GM18861 (cell line): ENCODE data around the gene CETP.
"Not testable (repeated sequence)": the region's sequence is repeated elsewhere in the genome, so short reads cannot be mapped to it uniquely, and the experiment has no call there.

Experiments
- ATAC-seq: cut with Tn5 transposase; IDR thresholded peaks from one replicate; pipeline ENCODE4 v1.9.1; 2021; ENCODE audit not compliant: unreplicated experiment

The CETP gene

DNA sequence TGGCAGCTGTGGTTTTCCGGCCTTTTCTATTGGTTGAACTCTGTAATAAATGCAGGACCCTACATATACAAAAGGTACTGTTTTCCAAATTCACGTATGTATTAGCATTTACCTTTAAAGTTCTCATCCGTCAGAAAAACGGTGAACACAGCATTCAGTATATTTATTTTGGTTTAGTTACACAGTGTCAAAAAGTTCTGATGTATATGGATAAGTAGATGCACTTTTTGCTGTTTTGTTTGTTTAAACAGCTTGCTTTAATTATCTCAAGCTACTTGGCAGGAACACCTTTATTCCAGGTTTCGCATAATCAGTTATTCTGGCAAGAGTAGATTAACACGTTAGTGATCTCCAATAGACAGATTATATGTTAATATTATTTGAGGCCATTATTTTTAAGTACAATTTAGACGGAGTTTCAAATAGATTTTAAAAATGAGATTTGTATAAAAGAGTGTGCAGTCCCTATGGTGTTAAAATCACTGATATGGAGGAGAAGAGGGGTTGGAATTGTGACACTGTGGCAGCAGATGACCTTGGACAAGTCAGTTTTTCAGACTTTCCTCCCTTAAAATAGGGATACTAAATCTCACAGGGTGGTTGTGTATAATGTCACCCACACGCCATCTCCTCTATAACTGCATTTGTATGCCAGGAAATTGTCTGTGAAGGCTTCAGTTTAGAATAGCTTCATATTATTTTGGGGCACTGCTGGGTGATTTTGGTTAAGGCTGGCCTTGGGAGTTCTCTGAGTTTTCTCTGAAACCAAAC, 27.7 kb upstream of the CETP start:
- ATAC-seq: no peak

DNA sequence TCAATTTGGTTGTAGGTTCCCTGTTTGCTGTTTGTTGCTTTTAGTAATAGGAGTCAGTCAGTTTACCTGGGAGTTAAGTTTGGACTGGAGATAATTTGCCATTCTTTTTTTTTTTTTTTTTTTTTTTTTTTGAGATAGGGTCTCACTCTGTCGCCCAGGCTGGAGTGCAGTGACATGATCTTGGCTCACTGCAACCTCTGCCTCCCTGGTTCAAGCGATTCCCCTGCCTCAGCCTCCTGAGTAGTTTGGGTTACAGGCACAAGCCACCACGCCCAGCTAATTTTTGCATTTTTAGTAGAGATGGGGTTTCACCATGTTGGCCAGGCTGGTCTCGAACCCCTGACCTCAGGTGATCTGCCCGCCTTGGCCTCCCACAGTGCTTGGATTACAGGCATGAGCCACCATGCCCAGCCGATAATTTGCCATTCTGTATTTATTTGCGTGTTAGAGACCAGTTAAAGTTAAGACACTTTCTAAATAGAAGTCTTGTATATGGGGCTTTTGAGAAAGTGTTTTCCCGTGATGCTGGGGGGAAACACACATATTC, 27.1 kb upstream of the CETP start:
- not testable (repeated sequence) for ATAC-seq

DNA sequence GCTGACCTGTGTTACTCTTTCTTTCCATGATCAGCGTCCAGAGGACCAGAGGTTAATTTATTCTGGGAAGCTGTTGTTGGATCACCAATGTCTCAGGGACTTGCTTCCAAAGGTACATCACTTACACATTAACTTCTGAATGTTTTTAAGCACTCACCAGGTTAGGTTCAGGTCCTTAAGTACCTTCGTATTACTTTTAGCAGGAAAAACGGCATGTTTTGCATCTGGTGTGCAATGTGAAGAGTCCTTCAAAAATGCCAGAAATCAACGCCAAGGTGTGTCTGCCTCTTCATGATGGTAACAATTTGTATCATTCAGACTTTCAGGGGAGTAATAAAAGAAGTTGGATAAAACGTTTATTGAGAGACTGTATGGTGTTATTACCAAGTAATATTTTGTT, 26.5 kb upstream of the CETP start:
- ATAC-seq: no peak

DNA sequence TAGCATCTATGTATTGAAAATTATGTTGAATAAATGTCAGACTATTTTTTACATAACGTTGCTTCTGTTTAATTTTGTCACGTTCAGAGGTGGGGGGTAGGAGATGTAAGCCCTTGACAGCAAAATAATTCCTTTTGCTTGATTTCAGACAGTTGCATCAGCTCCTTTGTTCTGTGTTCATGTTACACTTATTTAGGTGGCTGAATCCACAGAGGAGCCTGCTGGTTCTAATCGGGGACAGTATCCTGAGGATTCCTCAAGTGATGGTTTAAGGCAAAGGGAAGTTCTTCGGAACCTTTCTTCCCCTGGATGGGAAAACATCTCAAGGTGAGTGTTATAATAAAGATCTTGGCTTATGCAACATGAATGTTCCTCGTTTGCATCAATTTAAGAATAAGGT, 25.3 kb upstream of the CETP start:
- ATAC-seq: no peak

DNA sequence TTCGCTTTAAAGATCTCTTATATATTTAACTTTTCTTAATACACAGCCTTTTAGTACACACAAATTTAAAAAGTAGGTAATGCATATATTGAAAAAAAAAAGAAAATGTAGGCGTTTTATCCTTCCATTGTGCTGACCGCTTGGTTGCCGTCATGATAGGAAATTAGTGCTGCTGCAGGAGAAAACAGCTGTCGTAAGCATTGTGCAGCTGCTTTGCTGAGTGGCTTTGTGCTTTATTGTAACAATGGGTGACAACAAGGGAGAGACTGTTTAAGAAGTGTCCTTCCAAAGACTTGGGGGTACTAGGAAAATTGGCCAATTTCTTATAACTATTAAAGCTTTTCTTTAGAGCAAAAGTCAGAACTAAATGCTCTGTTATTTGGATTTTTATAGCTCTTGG, 24.8 kb upstream of the CETP start:
- ATAC-seq: no peak

DNA sequence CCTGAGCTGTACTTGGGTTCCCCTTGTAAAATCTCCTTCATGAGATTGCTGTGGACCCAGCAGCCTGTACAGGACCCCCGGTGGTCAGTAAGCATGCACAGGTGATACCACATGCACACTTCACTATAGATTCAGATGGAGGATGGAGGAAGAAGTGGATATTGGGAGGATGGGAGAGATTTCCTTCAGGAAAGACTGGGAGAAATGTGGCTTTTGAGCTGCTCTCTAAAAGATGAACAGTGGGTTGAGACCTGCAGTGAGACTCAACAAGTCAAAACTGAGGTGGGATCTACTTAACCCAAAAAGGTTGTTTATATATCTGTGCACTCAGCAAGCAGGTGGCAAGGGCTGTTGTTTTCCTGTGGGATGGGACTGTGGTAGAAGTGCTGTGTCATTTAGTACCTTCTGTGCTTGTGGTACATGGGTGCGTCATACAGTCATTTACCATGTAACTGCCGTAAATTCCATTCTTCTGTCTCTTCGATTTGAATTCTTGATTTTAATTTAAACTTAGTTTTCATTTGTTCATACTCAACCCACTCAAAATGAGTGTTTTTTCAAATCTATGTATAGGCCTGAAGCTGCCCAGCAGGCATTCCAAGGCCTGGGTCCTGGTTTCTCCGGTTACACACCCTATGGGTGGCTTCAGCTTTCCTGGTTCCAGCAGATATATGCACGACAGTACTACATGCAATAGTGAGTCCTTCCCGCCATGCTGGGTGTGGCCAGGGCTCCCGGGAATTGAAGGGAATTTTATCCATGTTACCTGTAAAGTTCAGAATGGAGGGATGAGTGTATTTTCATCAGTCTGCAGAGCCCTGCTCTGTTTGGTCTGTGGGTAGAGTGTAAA, 22.9 kb upstream of the CETP start:
- ATAC-seq: no peak

DNA sequence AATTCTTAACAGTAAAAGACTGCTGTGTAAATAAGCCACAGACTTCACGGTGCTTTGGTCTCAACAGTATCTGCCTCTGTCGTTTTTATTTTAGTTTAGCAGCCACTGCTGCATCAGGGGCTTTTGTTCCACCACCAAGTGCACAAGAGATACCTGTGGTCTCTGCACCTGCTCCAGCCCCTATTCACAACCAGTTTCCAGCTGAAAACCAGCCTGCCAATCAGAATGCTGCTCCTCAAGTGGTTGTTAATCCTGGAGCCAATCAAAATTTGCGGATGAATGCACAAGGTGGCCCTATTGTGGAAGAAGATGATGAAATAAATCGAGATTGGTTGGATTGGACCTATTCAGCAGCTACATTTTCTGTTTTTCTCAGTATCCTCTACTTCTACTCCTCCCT, 21.9 kb upstream of the CETP start:
- no peak for ATAC-seq

DNA sequence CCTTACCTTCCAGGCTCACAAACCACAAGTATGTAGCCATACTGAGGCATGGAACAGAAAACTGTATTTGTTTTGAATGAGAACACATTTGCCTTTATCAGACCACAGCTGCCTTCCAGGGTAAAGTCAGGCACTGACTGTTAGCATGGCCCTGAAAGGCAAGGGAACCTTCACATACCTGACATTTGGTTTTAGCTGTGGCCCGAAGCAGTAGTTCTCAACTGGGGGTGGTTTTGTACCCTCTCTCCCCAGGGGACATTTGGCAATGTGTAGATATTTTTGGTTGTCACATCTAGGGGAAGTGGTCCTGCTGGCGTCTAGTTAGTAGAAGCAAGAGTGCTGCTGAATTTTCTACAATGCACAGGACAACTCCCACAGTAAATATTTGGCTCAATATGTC, 20.7 kb upstream of the CETP start:
- ATAC-seq: no peak

DNA sequence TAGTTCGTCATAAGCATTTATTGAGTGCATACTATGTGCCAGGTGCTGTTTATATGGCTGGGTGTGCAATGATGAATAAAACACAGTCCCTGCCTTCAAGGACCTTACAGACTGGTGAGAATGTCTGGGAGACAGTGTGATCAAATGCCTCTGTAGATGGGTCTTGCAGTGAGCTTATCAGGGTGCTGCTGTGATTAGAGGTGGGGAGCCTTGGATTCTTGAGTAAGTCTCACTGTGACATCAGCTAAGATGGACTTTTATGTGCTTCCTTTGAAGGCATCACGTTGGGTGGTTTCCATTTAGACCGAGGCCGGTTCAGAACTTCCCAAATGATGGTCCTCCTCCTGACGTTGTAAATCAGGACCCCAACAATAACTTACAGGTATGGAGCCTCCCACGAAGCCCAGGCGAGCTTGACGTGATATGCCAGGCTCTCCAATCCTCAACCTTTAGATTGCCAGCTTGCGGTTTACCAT, 19.9 kb upstream of the CETP start:
- ATAC-seq: no peak

DNA sequence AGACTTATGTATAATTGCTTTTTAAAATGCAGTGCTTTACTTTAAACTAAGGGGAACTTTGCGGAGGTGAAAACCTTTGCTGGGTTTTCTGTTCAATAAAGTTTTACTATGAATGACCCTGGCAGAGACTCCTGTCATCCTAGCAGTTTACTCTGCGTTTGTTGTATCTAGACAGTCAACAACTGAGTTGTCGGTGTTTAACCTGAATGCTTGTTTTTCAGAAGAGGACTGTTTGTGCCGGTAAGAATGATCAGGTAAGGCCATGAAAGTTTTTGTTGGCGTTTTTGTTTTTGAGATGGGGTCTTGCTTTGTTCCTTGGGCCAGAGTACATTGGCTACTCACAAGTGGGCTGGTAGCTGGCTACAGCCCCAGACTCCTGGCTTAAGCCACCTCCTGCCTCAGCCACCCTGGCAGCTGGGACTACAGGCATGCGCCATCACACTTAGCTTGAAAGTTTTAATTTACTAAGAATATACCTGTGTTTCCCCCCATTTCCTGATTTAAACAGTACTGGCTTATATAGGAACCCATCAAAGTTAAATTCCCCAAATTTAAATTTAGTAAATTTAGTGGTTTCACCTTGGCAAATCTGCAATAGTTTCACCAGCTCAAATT, 17.9 kb upstream of the CETP start:
- no peak for ATAC-seq

DNA sequence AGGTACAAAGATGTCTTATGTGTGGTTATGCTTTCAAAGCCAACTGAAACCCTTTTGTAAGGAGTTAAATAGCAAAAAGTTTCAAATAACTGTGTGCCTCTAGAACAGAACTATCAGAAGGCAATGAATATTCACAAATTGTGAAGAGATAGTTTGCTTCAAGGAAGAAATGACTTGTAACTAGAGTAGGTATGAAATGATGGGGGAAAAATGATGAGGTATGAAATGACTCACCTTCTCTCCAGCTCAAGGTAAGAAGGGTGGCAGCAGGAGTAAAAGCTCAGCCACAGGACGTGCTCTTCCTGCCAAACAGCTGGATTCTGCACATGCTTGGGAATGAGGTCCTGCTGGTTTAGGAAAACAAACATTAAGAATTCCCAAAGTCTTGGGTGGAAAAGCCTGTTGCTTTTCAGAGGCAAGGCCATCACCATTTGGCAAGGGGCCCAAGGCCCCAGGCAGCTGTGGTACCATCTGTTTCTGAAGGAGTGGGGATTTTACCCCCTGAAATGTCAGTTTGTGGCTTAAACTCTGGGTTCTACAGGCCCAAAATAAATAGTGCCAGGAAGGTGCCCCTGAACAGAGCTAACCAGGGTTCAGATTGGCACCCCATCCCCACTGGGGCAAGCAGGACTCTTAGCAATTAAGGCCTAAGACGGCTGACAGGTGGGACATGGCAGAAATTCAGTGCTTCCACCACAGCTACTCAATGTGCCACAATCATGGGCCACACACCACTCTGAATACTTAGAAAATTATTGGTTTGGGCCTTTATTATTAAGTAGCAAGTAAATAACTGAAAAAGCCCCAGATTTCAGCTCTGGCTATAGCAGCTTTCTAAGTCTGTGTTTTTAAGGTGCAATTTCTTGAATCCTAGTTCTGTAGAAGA, 16.6 kb upstream of the CETP start:
- peak; percentile 41 for ATAC-seq

DNA sequence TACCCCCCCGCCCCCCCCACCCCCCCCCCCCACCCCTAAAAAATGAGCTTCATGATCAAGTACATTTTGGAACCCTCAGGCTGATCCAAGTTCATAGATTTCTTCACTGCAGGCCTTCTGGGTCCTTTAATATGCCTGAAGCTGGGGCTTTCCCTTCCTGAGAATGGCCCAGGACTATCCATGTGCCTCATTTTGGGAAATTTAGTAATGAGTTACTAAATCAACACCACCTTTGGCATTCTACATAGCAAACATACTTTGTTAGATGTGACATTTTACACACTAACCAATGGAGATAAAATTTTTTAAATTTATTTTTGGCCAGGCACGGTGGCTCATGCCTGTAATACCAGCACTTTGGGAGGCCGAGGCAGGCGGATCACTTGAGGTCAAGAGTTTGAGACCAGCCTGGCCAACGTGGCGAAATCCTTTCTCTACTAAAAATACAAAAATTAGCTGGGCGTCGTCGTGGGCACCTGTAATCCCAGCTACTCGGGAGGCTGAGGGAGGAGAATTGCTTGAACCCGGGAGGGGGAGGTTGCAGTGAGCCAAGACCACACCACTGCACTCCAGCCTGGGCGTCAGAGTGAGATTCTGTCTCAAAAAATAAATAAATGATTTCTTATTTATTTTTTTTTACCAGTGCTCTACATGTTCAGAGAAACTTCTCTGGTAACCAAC, 15.8 kb upstream of the CETP start:
- ATAC-seq: no peak

DNA sequence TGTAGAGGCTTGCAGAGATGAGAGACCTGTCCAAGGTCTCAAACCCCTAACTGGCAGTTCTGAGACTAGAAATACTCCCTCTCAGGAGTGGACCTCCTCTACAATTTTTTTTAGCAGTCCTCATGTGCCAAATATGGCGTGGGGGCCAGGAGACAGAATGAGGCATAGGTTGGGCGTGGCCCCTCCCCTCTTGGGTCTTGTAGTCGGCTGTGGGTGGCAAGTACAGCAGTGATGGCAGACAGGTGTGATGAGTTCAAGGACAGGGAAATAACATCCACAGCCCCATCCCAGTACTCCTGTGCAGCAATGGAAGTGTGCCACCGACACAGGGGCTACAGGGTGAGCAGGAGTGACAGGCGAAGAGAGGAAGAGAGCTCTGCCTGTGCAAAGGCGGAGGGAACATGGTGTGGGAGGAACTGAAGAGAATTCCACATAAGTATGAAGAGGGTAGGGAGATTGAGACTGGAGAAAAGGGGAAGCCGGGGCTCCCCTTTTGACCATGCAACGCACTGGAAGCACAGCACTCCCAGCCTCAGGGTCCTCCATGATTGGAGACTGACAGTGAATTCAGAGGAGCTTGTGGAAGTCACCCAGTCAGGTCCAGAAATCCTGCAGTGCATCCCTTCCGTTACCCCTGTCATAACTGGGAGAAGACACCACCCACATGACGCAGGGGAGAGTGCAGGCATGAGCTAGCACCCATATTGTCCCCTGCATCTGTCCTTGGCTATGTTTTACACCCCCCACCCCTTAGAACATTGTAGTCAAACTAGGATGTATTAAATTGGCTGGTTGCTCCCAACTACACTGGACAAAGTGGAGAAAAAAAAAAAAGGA, 14.8 kb upstream of the CETP start:
- no peak for ATAC-seq

DNA sequence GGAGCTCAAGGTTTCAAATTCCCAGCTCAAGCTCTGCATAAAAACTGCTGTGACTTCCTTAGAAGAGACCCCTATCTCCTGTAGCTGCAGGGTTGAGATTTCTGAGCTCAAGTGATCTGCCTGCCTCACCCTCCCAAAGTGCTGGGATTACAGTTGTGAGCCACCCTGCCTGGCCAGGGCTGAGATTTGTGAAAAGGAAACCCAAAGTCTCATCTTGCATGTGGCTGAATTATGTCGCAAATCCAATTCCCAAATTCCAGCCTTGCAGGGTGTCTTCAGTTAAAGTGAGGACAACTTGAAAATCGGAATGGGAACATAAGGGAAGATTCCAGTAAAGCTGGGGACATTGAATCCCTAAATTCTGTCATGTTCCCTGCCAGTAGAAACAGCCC, 14.2 kb upstream of the CETP start:
- ATAC-seq: no peak

DNA sequence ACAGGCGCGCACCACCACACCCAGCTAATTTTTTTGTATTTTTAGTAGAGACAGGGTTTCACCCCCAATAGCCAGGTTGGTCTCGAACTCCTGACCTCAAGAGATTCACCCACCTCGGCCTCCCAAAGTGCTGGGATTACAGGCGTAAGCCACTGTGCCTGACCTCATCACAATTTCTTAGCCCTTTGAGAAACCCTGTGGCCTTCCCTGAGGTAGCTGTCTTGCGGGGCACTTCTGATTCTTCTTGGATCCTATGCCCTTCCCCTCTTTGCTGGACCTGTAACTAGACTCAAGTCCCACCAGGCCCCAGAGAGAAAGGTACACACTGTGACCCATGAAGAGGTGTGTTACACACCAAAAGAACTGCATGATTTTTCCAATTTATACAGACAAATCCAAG, 13.5 kb upstream of the CETP start:
- no peak for ATAC-seq

DNA sequence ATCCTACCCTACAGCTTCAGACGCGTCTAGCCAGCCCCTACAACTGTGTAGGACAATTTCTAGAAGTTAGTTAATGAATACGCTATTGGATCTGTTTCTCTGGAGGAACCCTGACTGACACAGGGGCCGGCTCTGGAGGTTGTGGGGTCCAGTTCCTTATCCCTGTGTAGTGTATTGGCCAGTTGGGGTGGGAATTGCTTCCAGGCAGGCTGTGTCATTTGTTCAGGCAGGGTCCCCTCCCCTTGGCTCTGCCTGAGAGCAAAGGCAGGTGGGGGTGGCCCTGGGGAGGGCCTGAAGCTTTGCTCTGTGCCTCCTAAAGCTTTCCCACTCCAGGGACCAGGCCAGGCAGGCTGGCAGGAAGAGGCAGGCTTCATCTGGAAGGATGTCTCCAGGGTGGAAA, 11.7 kb upstream of the CETP start:
- ATAC-seq: no peak

DNA sequence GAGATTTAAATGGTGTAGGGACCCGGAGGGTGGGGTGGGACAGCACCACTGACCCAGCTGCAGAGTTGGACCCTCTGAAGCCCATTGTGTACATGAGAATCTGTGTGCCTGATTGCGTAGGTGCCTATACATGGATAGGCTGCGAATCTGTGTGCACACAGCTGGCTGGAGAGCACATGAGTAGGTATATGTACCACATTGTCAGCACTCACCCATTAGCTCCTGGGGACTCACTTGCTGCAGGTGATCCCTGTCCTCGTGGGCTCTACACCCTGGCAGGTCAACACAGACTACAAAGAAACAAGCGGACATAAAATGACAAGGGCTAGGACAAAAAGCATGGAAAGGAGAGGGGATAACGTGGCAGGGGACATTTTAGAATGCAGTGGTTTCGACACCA, 11.3 kb upstream of the CETP start:
- no peak for ATAC-seq

DNA sequence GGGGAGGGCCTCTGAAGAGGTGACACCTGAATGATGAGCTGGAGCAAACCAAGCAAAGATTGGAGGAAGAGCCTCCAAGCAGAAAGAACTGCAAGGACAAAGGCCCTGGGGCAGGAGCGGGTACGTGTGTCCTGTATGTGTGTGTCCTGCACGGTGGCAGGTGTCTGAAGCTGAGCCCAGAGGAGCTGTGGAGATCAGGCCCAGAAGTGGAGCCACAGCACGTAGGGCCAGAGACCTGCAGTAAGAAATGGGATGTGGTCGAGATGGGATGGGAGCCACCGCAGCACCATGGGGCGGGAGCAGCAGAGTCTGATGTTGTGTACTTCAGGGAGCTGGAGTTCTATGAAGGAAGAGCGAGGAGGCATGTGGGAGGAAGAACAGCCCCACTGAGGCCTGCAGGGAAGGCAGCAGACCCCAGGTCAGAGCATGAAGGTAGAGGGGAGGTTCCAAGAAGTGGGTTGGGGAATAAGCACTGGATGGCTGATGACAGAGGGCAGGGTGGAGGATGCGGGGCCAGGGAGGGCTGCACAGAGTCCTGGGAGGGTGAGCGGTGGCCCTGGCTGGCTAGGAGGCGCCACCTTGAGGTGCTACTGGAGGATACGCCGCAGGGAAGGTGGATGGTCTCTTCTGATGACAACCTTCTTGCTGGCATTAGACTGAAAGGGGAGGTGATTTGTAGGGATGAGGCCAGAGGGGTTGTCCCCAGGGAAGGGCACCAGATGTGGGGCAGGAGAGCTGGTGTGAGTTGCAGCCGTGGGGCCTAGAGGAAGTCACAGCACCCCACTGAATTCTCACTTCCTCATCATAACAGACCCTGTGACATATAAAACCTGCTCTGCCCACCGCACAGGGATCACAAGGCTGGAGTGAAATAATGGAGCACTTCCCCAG, 10.6 kb upstream of the CETP start:
- ATAC-seq: peak; percentile 51
